Sigmoid colon (tissue), 4 donors: ENCODE measurements around the gene RACGAP1.

Source experiments
- EP300 ChIP-seq, 4 donors: sonication (generic); formaldehyde crosslinking; IDR thresholded peaks; one replicate each; pipeline ENCODE4 v1.6.1; 2017; ENCODE audit warnings: antibody characterized with exemption in 4 of 4
- POLR2A ChIP-seq, 2 donors: fragments of 450-650 bp; IDR thresholded peaks; one replicate each; pipeline ENCODE4 v1.6.1; 2016; ENCODE audit warnings: antibody characterized with exemption in 2 of 2, mild to moderate bottlenecking in 2 of 2, moderate library complexity in 2 of 2
- POLR2AphosphoS5 ChIP-seq, 4 donors: sonication (generic); formaldehyde crosslinking; IDR thresholded peaks; one replicate each; pipeline ENCODE4 v1.6.1; 2017; ENCODE audit warnings: antibody characterized with exemption in 4 of 4
- TF ChIP-seq, protein P1 (sequence below), 4 experiments: fragments of 450-650 bp in 3 of 4; fragments of 200-600 bp in 1 of 4; IDR thresholded peaks; one replicate each; pipeline ENCODE4 v1.5.1; 2016 to 2019; ENCODE audit warnings: antibody characterized with exemption in 4 of 4, mild to moderate bottlenecking in 3 of 4, moderate library complexity in 2 of 4

DNA sequence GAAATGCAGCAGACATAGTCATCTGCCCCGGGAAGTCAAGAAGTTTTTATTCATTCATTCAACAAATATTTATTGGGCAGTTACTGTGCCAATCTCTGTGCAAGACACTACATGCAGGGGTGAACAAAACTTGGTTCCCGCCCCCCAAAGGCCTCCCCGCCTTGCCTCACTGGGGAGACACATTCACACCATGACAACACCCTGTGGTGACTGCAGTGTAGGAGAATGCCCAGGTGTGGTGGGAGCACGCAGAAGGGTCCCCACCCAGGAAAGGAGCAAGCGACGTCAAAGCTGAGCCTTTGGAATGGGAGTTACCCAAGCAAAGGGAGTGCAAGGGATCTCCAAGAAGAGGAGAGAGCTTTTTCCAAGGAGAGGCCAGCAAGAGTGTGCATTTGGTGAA is 54.2 kb downstream of the RACGAP1 start:
- TF ChIP-seq, protein P1, sequence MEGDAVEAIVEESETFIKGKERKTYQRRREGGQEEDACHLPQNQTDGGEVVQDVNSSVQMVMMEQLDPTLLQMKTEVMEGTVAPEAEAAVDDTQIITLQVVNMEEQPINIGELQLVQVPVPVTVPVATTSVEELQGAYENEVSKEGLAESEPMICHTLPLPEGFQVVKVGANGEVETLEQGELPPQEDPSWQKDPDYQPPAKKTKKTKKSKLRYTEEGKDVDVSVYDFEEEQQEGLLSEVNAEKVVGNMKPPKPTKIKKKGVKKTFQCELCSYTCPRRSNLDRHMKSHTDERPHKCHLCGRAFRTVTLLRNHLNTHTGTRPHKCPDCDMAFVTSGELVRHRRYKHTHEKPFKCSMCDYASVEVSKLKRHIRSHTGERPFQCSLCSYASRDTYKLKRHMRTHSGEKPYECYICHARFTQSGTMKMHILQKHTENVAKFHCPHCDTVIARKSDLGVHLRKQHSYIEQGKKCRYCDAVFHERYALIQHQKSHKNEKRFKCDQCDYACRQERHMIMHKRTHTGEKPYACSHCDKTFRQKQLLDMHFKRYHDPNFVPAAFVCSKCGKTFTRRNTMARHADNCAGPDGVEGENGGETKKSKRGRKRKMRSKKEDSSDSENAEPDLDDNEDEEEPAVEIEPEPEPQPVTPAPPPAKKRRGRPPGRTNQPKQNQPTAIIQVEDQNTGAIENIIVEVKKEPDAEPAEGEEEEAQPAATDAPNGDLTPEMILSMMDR (IDR thresholded peaks at IDR 0.05), result no peak
- TF ChIP-seq EP300 (IDR thresholded peaks at IDR 0.05) (no peak), POLR2A (IDR thresholded peaks at IDR 0.05) (no peak), POLR2AphosphoS5 (IDR thresholded peaks at IDR 0.05) (no peak)
